GM12878 (cell line): ENCODE data around the gene CACNA1S. TPM values are rescaled to one million over a fixed set of nuclear protein-coding genes. Genes with fewer than 3 reads are reported as not detected.

Experiments used
- TCF7 ChIP-seq: IDR thresholded peaks from 2 replicates; pipeline ENCODE4 v1.6.1; 2014; ENCODE audit warnings: antibody characterized with exemption, borderline replicate concordance
- polyA plus RNA-seq, 11 experiments: library from polyadenylated mRNA; depleted of rRNA in 4 of 11; unstranded in 6 of 11; stranded (reverse) in 5 of 11; fragments of >200 nt; fragmentation: Nextera tagmentation in 4 of 11; fragmentation: Illumina TruSeq in 1 of 11; extraction: Ambion mirVana in 4 of 11; extraction: Trizol in 1 of 11; gene quantifications; 1 replicate in 1 of 11; 2 replicates in 10 of 11; pipeline versions ENCODE4 v1.2.1 to v1.2.3, GENCODE V29; 2011 to 2016; ENCODE audit warnings: inconsistent platforms in 2 of 11, missing spikeins in 2 of 11, low read depth in 1 of 11
- total RNA-seq, 4 experiments: library from RNA; depleted of rRNA in 3 of 4; stranded (reverse); fragments of >200 nt in 3 of 4; fragmentation: Illumina TruSeq in 1 of 4; extraction: Trizol in 1 of 4; gene quantifications; 2 replicates each; pipeline versions ENCODE4 v1.2.1 to v1.2.3, GENCODE V29; 2013 to 2021
- TF ChIP-seq, protein P1 (sequence below): fragments of 450-650 bp; IDR thresholded peaks from 2 replicates; pipeline ENCODE4 v1.6.1; 2017; ENCODE audit warnings: mild to moderate bottlenecking, moderate library complexity
- TF ChIP-seq, protein P2 (sequence below): IDR thresholded peaks from 2 replicates; pipeline ENCODE4 v1.6.1; 2012; ENCODE audit warnings: low read length, inconsistent platforms

Gene CACNA1S
- total and polyA plus RNA-seq, 10 of the 15 experiments (the other 5 are each of a cell fraction or from before 2014, with no cell fraction given) = under 0.01 to 0.04 (median 0.02) TPM; not detected in 6

DNA sequence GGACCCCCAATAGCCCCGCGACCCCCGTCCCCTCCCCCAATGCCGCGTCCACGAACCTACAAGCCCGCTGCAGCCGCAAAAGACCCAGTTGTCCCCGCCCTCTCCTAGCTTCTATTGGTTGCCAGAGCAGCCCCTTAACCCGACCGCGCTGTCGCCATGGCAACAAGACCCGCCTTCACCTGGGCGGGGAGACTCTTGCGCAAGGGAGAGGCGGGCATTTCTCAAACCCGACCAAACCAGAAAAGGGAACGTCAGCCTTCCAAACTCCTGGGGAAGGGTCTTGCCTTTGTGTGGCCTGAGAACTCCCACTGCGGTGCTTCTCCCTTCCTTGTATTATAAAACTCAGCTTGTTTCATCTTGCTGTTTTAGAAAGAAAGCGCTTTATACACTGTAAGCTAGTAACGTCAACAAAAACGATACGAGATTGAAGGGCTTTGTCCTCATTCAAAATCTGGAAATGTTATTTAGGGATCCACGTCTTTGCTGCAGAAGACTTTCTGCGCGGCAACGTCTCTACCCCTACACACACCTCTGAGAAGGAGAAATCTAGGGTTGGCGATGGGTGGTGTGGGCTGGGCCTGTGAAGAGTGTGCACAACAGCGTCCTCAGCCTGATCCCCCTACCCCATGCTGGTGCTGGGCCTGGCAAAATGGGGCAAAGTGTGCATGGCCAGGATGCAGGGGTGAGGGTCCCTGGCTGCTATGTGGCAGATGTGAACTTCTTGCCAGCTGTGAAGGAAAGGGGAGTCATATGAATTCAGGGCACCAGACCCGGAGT, 42.4 kb upstream of the CACNA1S start, which contains the start of gene TMEM9 (continued):
- TF ChIP-seq, protein P1, sequence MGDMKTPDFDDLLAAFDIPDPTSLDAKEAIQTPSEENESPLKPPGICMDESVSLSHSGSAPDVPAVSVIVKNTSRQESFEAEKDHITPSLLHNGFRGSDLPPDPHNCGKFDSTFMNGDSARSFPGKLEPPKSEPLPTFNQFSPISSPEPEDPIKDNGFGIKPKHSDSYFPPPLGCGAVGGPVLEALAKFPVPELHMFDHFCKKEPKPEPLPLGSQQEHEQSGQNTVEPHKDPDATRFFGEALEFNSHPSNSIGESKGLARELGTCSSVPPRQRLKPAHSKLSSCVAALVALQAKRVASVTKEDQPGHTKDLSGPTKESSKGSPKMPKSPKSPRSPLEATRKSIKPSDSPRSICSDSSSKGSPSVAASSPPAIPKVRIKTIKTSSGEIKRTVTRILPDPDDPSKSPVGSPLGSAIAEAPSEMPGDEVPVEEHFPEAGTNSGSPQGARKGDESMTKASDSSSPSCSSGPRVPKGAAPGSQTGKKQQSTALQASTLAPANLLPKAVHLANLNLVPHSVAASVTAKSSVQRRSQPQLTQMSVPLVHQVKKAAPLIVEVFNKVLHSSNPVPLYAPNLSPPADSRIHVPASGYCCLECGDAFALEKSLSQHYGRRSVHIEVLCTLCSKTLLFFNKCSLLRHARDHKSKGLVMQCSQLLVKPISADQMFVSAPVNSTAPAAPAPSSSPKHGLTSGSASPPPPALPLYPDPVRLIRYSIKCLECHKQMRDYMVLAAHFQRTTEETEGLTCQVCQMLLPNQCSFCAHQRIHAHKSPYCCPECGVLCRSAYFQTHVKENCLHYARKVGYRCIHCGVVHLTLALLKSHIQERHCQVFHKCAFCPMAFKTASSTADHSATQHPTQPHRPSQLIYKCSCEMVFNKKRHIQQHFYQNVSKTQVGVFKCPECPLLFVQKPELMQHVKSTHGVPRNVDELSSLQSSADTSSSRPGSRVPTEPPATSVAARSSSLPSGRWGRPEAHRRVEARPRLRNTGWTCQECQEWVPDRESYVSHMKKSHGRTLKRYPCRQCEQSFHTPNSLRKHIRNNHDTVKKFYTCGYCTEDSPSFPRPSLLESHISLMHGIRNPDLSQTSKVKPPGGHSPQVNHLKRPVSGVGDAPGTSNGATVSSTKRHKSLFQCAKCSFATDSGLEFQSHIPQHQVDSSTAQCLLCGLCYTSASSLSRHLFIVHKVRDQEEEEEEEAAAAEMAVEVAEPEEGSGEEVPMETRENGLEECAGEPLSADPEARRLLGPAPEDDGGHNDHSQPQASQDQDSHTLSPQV = no peak
- no peak for TF ChIP-seq TCF7
- TF ChIP-seq, protein P2, sequence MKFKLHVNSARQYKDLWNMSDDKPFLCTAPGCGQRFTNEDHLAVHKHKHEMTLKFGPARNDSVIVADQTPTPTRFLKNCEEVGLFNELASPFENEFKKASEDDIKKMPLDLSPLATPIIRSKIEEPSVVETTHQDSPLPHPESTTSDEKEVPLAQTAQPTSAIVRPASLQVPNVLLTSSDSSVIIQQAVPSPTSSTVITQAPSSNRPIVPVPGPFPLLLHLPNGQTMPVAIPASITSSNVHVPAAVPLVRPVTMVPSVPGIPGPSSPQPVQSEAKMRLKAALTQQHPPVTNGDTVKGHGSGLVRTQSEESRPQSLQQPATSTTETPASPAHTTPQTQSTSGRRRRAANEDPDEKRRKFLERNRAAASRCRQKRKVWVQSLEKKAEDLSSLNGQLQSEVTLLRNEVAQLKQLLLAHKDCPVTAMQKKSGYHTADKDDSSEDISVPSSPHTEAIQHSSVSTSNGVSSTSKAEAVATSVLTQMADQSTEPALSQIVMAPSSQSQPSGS = no peak
- TF ChIP-seq, all 136 proteins: peak for 25
